A549 treated with CORT108297 at 1 μM for 4 hours (cell line): ENCODE measurements around the gene DEDD2. TPM values are rescaled to one million over a fixed set of nuclear protein-coding genes. Genes with fewer than 3 reads are reported as not detected.

Experiments used
- total RNA-seq: library from RNA; stranded (reverse); fragments of 200-300 nt; extraction: Qiagen RNA extraction; gene quantifications from 5 replicates; pipeline ENCODE4 v1.2.3, GENCODE V29; 2022

The DEDD2 gene, protein sequence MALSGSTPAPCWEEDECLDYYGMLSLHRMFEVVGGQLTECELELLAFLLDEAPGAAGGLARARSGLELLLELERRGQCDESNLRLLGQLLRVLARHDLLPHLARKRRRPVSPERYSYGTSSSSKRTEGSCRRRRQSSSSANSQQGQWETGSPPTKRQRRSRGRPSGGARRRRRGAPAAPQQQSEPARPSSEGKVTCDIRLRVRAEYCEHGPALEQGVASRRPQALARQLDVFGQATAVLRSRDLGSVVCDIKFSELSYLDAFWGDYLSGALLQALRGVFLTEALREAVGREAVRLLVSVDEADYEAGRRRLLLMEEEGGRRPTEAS
- 68.1 to 93.9 TPM (median 85.4 TPM) in 5 replicates for total RNA-seq

DNA sequence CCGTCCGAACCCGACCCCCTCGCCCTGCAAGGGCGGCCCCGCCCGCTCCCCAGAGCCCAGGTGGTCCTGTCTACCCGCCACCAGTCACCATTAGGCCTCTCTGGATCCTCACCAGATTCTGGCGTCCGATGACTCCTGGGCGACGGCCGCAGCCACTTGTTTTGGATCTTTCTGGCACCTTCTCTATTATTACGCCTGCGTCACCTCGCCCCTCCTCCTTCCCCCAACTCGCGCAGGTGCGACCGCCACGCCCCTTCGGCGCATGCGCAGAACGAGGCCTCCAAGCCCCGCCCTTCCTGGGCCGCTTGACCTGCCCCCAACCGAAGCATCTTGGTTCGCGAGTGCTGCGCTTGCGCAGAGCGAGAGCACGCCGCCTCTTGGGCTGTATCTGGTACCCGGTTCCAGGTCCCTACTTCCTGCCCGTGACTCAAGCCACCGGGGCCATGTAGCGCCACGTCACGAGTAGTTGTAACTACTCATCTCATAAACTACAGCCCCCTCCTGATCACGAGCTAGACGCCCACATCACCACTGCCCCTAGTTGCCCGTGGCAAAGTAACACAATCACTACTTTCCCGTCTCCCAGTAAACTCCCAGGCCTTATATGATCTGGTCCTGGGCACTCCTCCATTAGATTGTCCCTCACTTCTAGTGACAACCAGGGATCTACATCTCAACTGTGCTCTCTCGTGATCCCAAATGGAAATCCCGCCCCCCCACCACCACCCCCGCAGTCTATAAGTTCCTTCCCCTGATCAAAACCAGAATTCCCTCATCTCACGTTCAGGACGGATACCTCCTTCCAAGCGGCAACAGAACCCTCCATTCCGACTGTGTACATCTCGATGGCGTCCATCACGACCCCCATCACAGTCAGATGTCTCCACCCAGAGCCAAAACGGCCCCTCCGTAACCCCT is at the start of gene DEDD2:
Gene DEDD2 (minus strand): TSS at position 158 of the 918 bp plus-strand sequence. CDS start 670 bp downstream, outside the sequence.

DNA sequence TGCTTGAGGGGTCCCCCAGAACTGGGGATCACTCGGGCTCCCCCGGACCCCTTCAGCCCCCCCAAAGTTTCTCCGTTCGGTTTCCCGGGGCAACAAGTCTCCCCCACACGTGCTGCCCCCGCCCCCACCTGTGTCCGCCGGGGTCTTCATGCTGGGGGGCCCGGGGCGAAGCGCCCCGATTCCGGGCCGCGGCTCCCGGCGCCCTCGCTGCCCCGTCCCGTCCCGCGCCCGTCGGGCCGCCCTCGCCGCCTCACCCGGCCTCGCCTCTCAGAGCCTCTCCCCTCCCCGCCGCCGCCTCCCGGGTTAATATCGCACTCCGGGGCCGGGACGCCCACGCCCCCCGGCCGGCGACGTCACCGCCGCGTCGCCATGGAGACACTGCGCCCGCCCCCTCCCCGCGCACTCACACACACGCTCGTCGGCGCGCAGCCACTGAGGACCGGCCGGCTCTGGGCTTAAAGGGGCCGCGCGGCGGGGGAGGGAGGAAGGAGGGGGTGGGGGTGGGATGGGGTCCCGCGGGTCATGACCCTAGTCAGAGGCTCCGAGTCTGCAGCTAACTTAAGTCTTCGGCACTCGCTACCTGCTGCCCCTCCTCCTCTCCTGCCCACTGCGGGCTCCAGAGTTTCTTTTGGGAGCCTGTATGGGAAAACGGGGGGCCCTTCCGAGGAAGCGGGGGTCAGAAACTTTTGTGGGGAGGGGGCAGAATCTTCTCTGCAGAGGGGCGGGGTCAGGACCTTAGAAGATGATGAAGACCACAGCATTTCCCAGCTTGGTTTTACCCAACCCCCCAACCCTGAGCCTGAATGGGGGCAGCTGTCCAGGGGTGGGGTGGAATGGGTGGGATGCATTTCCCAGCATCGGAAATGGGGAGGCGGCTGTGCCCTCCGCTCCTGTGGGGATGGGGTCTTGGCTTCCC is 37.6 kb upstream of the DEDD2 start, which contains the start of gene ERF:
Gene ERF (minus strand): TSS at position 279 of the 916 bp plus-strand sequence. CDS start 129 bp downstream, at position 150.

DNA sequence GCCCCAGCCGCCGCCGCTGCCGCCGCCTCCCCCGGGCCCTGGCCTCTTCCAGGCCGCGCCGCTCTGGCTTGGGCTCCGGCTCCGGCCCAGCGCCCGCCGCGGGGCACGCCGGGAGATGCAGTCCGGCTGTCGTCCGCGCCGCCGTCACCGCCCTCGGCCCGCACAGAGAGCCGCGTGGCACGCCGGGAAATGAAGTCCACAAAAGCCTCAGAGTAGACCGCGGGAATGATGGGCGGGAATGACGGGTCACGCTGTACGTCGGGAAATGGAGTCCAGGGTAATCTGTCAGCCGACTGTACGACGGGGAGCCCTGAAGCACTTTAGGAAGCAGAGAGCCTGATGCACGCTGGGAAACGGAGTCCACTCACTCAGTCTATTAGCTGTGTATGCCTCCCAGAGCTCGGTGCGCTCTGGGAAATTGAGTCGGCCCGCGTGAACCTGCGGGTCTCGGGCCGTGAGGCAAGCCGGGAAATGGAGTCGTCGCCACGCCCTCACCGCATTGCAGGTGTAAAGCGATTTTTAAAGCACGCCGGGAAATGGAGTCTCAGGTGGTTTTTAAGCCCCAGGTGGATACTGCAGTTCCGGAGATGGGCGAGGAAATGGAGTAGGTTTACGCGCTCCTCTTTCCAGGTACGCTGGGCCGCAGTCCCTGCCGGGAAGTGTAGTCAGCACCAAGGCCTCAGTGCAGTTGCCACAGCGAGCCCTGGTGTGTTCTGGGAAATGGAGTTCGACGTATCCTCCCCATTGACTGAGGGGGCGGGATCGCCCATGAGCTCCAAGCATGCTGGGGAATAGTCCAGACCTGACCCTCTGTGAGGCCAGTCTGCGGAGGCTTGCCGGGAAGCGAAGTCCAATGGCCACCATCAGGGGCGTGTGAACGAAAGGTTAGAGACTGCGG is 25.3 kb upstream of the DEDD2 start, which contains the start of gene GSK3A:
Gene GSK3A (minus strand): TSS at position 91 of the 898 bp plus-strand sequence. CDS start 137 bp downstream, outside the sequence.

DNA sequence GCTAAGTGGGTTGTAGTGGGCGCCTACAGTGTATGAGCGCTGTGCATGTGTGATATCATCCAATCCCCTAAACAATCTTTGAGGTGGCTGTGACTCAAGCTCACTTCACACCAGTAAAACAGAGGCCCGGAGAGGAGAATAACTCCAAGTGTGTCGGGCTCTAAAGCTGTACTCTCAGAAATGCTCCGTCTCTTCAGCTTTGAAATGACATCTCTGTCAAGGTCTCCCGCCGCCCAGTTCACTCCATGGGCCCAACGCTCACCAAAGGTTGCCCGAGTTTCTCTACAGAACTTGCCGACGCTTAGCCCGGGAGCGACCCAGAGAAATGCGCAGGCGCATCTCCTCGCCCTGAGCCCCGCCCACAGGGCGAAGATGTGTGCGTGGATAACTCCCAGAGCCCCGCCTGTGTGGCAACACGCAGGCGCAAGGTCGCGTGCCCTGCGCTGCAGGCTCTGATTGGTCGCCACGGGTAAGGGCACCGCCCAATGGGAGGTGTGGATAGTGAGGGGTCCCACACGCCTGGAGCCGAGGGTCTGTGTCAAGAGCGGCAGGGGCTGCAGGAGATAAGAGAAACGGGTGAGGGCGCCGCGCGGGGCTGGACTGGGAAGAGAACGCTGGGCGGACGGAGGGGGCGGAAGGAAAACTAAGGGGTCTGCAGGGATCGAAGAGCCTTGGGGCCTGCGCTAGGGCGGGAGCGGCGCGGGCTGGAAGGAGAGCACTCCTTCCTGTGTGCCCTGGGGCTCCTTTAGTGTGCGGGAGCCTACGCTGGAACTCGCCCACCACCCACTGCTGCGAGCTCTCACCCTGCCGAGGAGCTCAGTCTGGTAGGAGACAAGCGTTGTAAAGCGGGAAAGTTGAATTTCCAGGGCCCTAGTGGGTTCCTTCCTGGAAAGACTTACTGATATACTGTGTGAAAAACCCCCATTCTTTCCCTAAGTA is 2.6 kb upstream of the DEDD2 start, which contains the start of gene ZNF526:
Gene ZNF526 (plus strand): TSS at position 501 of the 939 bp plus-strand sequence. CDS start 4,092 bp downstream, outside the sequence.

Other genes starting within 250 kb of the DEDD2 start
- 3.6 to 5.7 TPM (median 5.3 TPM) in 5 replicates for gene ATP1A3, start 223.4 kb downstream of the DEDD2 start, total RNA-seq
- 0.38 to 0.72 TPM (median 0.58 TPM) in 5 replicates for gene GRIK5, start 147.5 kb downstream of the DEDD2 start, total RNA-seq
- gene ZNF574, start 141.5 kb downstream of the DEDD2 start, total RNA-seq = 26.8 to 41.0 TPM (median 37.4 TPM) in 5 replicates
- 0.27 to 0.69 TPM (median 0.58 TPM) in 5 replicates for gene POU2F2, start 85.2 kb downstream of the DEDD2 start, total RNA-seq
- gene ZNF526, start 2.6 kb upstream of the DEDD2 start, total RNA-seq = 15.4 to 21.1 TPM (median 19.6 TPM) in 5 replicates
- gene GSK3A, start 24.9 kb upstream of the DEDD2 start, total RNA-seq = 115 to 168 TPM (median 158 TPM) in 5 replicates
- gene ERF, start 37.5 kb upstream of the DEDD2 start, total RNA-seq = 99.5 to 132 TPM (median 132 TPM) in 5 replicates
- gene CIC, start 51.6 kb upstream of the DEDD2 start, total RNA-seq = 44.4 to 64.0 TPM (median 60.3 TPM) in 5 replicates
- 3.8 to 4.7 TPM (median 4.1 TPM) in 5 replicates for gene PRR19, start 84.5 kb upstream of the DEDD2 start, total RNA-seq
- 127 to 157 TPM (median 154 TPM) in 5 replicates for gene PAFAH1B3, start 84.9 kb upstream of the DEDD2 start, total RNA-seq
- 2.1 to 4.1 TPM (median 2.8 TPM) in 5 replicates for gene TMEM145, start 95.6 kb upstream of the DEDD2 start, total RNA-seq
- gene MEGF8, start 108.0 kb upstream of the DEDD2 start, total RNA-seq = 20.9 to 29.9 TPM (median 23.3 TPM) in 5 replicates
- 39.2 to 54.5 TPM (median 51.7 TPM) in 5 replicates for gene CNFN, start 172.6 kb upstream of the DEDD2 start, total RNA-seq
- gene LIPE, start 209.7 kb upstream of the DEDD2 start, total RNA-seq = 1.5 to 3.1 TPM (median 2.4 TPM) in 5 replicates
- 0.08 to 0.18 TPM in 2 of 5 replicates, not detected in the others for gene CXCL17, start 225.3 kb upstream of the DEDD2 start, total RNA-seq